GM12878 (cell line): Measurements from ENCODE around the gene LORICRIN. TPM values are rescaled to one million over a fixed set of nuclear protein-coding genes. Genes with fewer than 3 reads are reported as not detected.

Experiments used
- ATAC-seq: fragments of 200-7000 bp; cut with Tn5 transposase; 3 replicates; pipeline ENCODE4 v1.9.1; 2020; ENCODE audit warnings: mild to moderate bottlenecking, moderate library complexity
- BruUV-seq: library from RNA; stranded (reverse); fragments of 400-500 nt; replicated peaks from 2 replicates; lab custom pipeline; 2021; lab: Mats Ljungman, UMichigan
- CTCF ChIA-PET: fragments of 300-600 bp; sonication (Branson Sonifier 250); formaldehyde crosslinking; extraction: SDS; loops from one replicate; lab custom pipeline; 2021; ENCODE audit warnings: inconsistent platforms; lab: Yijun Ruan, JAX
- POLR2A ChIA-PET: fragments of 350-600 bp; formaldehyde crosslinking; extraction: SDS; loops from one replicate; lab custom pipeline; 2021; ENCODE audit warnings: inconsistent platforms; lab: Charles Lee
- RAD21 ChIA-PET: fragments of 300-600 bp; sonication (Branson Sonifier 250); formaldehyde crosslinking; loops from one replicate; lab custom pipeline; 2023; ENCODE audit warnings: antibody characterized with exemption; ENCODE audit not compliant: unreplicated experiment; lab: Charles Lee
- SMC1A ChIA-PET: fragments of 300-600 bp; sonication (Branson Sonifier 250); formaldehyde crosslinking; loops from one replicate; lab custom pipeline; 2023; ENCODE audit not compliant: unreplicated experiment, uncharacterized antibody; lab: Charles Lee
- DNase-seq: peaks from one replicate; pipeline ENCODE4 v3.0.0-alpha.2; 2011; ENCODE audit warnings: low read depth, low spot score
- FAIRE-seq: peaks from 3 replicates; lab custom pipeline; 2011; peaks lifted over from hg19 to GRCh38; lab: Jason Lieb, UNC
- H2AFZ ChIP-seq: 2 replicates; pipeline ENCODE4 v1.6.0; 2011; ENCODE audit warnings: low read depth, low read length, control low read depth; ENCODE audit not compliant: control insufficient read depth
- H3K27ac ChIP-seq: 2 replicates; pipeline ENCODE4 v1.5.1; 2011; ENCODE audit warnings: control low read depth; ENCODE audit not compliant: control insufficient read depth, insufficient read depth
- H3K27me3 ChIP-seq, 2 experiments: replicated peaks in 1 of 2; 2 replicates each; pipeline versions ENCODE4 v1.6.0 to v1.6.1; 2011; ENCODE audit warnings: low read length in 1 of 2; ENCODE audit not compliant: control insufficient read depth in 2 of 2, insufficient read depth in 2 of 2
- H3K36me3 ChIP-seq, 2 experiments: 2 replicates each; pipeline ENCODE4 v1.5.1; 2011; ENCODE audit warnings: low read length in 1 of 2; ENCODE audit not compliant: control insufficient read depth in 2 of 2, insufficient read depth in 2 of 2
- H3K4me1 ChIP-seq: 2 replicates; pipeline ENCODE4 v1.6.1; 2011; ENCODE audit warnings: mild to moderate bottlenecking, low read length, moderate library complexity, mixed read lengths; ENCODE audit not compliant: control insufficient read depth, insufficient read depth
- H3K4me2 ChIP-seq: 2 replicates; pipeline ENCODE4 v1.6.0; 2011; ENCODE audit warnings: control low read depth; ENCODE audit not compliant: control insufficient read depth, insufficient read depth
- H3K4me3 ChIP-seq: fragments of 200-600 bp; sonication (generic); 2 replicates; pipeline ENCODE4 v1.5.1; 2016
- H3K79me2 ChIP-seq: 2 replicates; pipeline ENCODE4 v1.6.0; 2011; ENCODE audit warnings: low read length; ENCODE audit not compliant: control insufficient read depth, insufficient read depth
- H3K9ac ChIP-seq: 2 replicates; pipeline ENCODE4 v1.8.0; 2011; ENCODE audit warnings: low read length, control low read depth, mixed read lengths; ENCODE audit not compliant: control insufficient read depth, insufficient read depth
- H3K9me3 ChIP-seq: replicated peaks from 3 replicates; pipeline ENCODE4 v1.5.1; 2011; ENCODE audit warnings: mild to moderate bottlenecking, low read length; ENCODE audit not compliant: control insufficient read depth, insufficient read depth
- H4K20me1 ChIP-seq: 2 replicates; pipeline ENCODE4 v1.6.0; 2011; ENCODE audit not compliant: control insufficient read depth, insufficient read depth
- BRCA1 ChIP-seq: IDR thresholded peaks from 2 replicates; pipeline ENCODE4 v1.6.1; 2011; ENCODE audit warnings: low read depth, low read length, improper control_type of control experiment
- CREM ChIP-seq: IDR thresholded peaks from 2 replicates; pipeline ENCODE4 v1.6.1; 2014; ENCODE audit warnings: antibody characterized with exemption, low read depth
- MXI1 ChIP-seq: fragments of 150-350 bp; IDR thresholded peaks from 2 replicates; pipeline ENCODE4 v1.6.1; 2011; ENCODE audit warnings: low read depth, mild to moderate bottlenecking, inconsistent platforms, low read length, improper control_type of control experiment
- RELA ChIP-seq: fragments of 450-650 bp; IDR thresholded peaks from 2 replicates; pipeline ENCODE4 v1.8.0; 2014; ENCODE audit warnings: borderline replicate concordance; ENCODE audit not compliant: partially characterized antibody
- SP1 ChIP-seq: IDR thresholded peaks from one replicate; pipeline ENCODE4 v1.6.1; 2011; ENCODE audit warnings: low read depth, low read length
- ZBTB33 ChIP-seq: fragments of 450-650 bp; IDR thresholded peaks from 2 replicates; pipeline ENCODE4 v1.6.1; 2017; ENCODE audit warnings: mild to moderate bottlenecking
- WGBS: methylation state at CpG from one replicate; pipeline ENCODE4 v1.1.6; 2016; ENCODE audit warnings: low lambda C conversion rate; ENCODE audit not compliant: insufficient replicate concordance, insufficient coverage; ENCODE audit errors: missing lambda C conversion rate; 5-methylcytosine and 5-hydroxymethylcytosine counted together
- in situ Hi-C: fragments of 300-500 bp; cut with MboI; formaldehyde crosslinking; loops from 9 replicates; pipeline ENCODE4 v1.14.3; 2018; ENCODE audit warnings: mixed read lengths
- intact Hi-C: fragments of 100-400 bp; cut with micrococcal nuclease; formaldehyde crosslinking; loops from one replicate; pipeline ENCODE4 v1.14.2; 2022; ENCODE audit not compliant: unreplicated experiment
- polyA plus RNA-seq, 11 experiments: library from polyadenylated mRNA; depleted of rRNA in 4 of 11; unstranded in 6 of 11; stranded (reverse) in 5 of 11; fragments of >200 nt; fragmentation: Nextera tagmentation in 4 of 11; fragmentation: Illumina TruSeq in 1 of 11; extraction: Ambion mirVana in 4 of 11; extraction: Trizol in 1 of 11; gene quantifications; 1 replicate in 1 of 11; 2 replicates in 10 of 11; pipeline versions ENCODE4 v1.2.1 to v1.2.3, GENCODE V29; 2011 to 2016; ENCODE audit warnings: inconsistent platforms in 2 of 11, missing spikeins in 2 of 11, low read depth in 1 of 11
- total RNA-seq, 4 experiments: library from RNA; depleted of rRNA in 3 of 4; stranded (reverse); fragments of >200 nt in 3 of 4; fragmentation: Illumina TruSeq in 1 of 4; extraction: Trizol in 1 of 4; gene quantifications; 2 replicates each; pipeline versions ENCODE4 v1.2.1 to v1.2.3, GENCODE V29; 2013 to 2021

Gene LORICRIN
- total and polyA plus RNA-seq, 10 of the 15 experiments (the other 5 are each of a cell fraction or from before 2014, with no cell fraction given): 0.06 to 0.37 TPM; not detected in 8

- in situ Hi-C loops: no loop called here
- DNase-seq: no peak
- CTCF ChIA-PET: interaction anchor here (0.7 to 2.8 kb wide), 4 partner anchors 21 to 76 kb away, joined by 3 to 7 read pairs (median 4); no protein-coding TSS in a partner anchor
These were observed 46.0 kb upstream of the LORICRIN start for GRCh38 chr1:153213519-153213918.

More at GRCh38 chr1:153213519-153213918, 46.0 kb upstream of the LORICRIN start:
- Histone ChIP-seq H3K79me2 (no peaks in the 10 kb centered on the region), H3K4me2 (no peak overlapping the region), H3K4me3 (no peak overlapping the region), H3K9ac (no peak overlapping the region), H4K20me1 (no peaks in the 10 kb centered on the region), H3K4me1 (no peaks in the 10 kb centered on the region), H3K27ac (no peak overlapping the region), H2AFZ (no peak overlapping the region), H3K36me3 (no peaks in the 10 kb centered on the region), H3K27me3 (peaks cover 0 to 2% of the 10 kb centered on the region in 2 experiments; a peak in 1 of 4 replicates), H3K9me3 (no peaks in the 10 kb centered on the region)
- 84% methylated on average over 4 of the region's 4 CpGs for WGBS
- intact Hi-C loops: no loop called here
- RAD21 ChIA-PET: no interaction called here
- no TSS peak for BruUV-seq
- SMC1A ChIA-PET: no interaction called here
- no peak for TF ChIP-seq RELA
- no peak for TF ChIP-seq SP1
- TF ChIP-seq MXI1: no peak
- TF ChIP-seq CREM: no peak
- no peak for TF ChIP-seq ZBTB33
- no peak for TF ChIP-seq BRCA1
- POLR2A ChIA-PET: interaction anchor here (0.6 to 1.0 kb wide), 2 partner anchors 26 to 609 kb away, joined by 3 to 6 read pairs; no protein-coding TSS in a partner anchor
- FAIRE-seq (no peak), ATAC-seq (no peak)
